ELF-1 (cell line): ENCODE results near the gene C6orf163.

Experiments
- DNase-seq: peaks from one replicate; pipeline ENCODE4 v3.0.0-alpha.2; 2016; ENCODE audit warnings: low read depth, low spot score

Gene C6orf163

GRCh38 chr6:87408721-87409155 is 64.1 kb downstream of the C6orf163 start:
- DNase-seq = no peak
